Esophagus (tissue), 2 donors: Measurements from ENCODE around the gene RASGRF1. TPM values are rescaled to one million over a fixed set of nuclear protein-coding genes. Genes with fewer than 3 reads are reported as not detected.

Source experiments
- H3K27ac ChIP-seq, 2 donors: one replicate each; pipeline ENCODE4 v1.5.1; 2013; ENCODE audit warnings: low read depth in 2 of 2, mild to moderate bottlenecking in 2 of 2, inconsistent platforms in 1 of 2, low read length in 1 of 2, moderate library complexity in 1 of 2
- H3K27me3 ChIP-seq, 2 donors: one replicate each; pipeline ENCODE4 v1.6.1; 2013; ENCODE audit warnings: low read length in 2 of 2, control low read depth in 1 of 2, mild to moderate bottlenecking in 1 of 2; ENCODE audit not compliant: insufficient read depth in 2 of 2, control insufficient read depth in 1 of 2
- H3K36me3 ChIP-seq, 2 donors: one replicate each; pipeline ENCODE4 v1.6.1; 2013; ENCODE audit warnings: low read length in 1 of 2; ENCODE audit not compliant: control insufficient read depth in 2 of 2, insufficient read depth in 2 of 2
- H3K4me1 ChIP-seq, 2 donors: one replicate each; pipeline ENCODE4 v1.6.1; 2013; ENCODE audit warnings: low read length in 1 of 2; ENCODE audit not compliant: control insufficient read depth in 2 of 2, insufficient read depth in 2 of 2
- H3K4me3 ChIP-seq, 2 donors: one replicate each; pipeline ENCODE4 v1.5.1; 2013; ENCODE audit warnings: low read length in 2 of 2, mild to moderate bottlenecking in 2 of 2, low read depth in 1 of 2, moderate library complexity in 1 of 2
- H3K9me3 ChIP-seq, 2 donors: one replicate each; pipeline ENCODE4 v1.6.1; 2013; ENCODE audit warnings: mild to moderate bottlenecking in 2 of 2, low read depth in 1 of 2, low read length in 1 of 2, moderate library complexity in 1 of 2; ENCODE audit not compliant: control insufficient read depth in 2 of 2, insufficient read depth in 1 of 2
- WGBS, 2 donors: extraction: QIAGEN DNeasy Blood & Tissue Kit; methylation state at CpG; one replicate each; pipeline ENCODE4 v1.1.7; 2013; 5-methylcytosine and 5-hydroxymethylcytosine counted together
- polyA plus RNA-seq, 2 donors: library from polyadenylated mRNA; stranded (reverse); fragments of 200-250 nt; gene quantifications; one replicate each; pipeline ENCODE4 v1.2.3, GENCODE V29; 2013
- donor health status: healthy with polysubstance abuse.
- donor health status: Bipolar disorder and iron deficiency.

RASGRF1 gene
- polyA plus RNA-seq, 2 donors: 0.02 to 0.04 TPM

GRCh38 chr15:79023918-79024317 is 66.7 kb downstream of the RASGRF1 start:
- no peaks in the 10 kb centered on the region for H3K36me3 ChIP-seq
- no peak overlapping the region for H3K4me3 ChIP-seq
- H3K27me3 ChIP-seq: no peaks in the 10 kb centered on the region
- no peak overlapping the region for H3K27ac ChIP-seq
- 91 to 100% methylated on average over 1 of the region's 1 CpG for WGBS, 2 donors
- no peaks in the 10 kb centered on the region for H3K4me1 ChIP-seq
- no peaks in the 10 kb centered on the region for H3K9me3 ChIP-seq

DNA sequence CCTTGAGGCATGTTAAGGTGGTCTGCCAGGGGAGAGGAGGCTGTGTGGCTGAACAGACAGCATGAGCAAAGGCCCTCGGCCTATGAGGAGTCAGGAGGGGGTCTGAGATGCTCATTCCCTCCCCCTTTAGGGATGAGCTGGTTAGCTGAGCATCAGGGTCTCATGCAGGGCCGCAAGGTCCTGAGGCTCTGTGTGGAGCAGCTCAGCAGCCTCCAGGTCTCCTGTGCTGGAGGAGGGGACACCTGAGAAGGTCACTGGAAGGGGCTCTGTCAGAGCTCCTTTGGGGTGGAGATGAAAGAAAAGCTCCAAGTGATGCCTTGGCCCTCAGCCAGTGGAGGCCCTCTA is 67.1 kb downstream of the RASGRF1 start:
- no peak overlapping the region for H3K27ac ChIP-seq
- H3K4me3 ChIP-seq: no peak overlapping the region
- no peaks in the 10 kb centered on the region for H3K36me3 ChIP-seq
- no peaks in the 10 kb centered on the region for H3K4me1 ChIP-seq
- 47 to 79% methylated on average over 2 of the region's 2 CpGs for WGBS, 2 donors
- H3K9me3 ChIP-seq: no peaks in the 10 kb centered on the region
- no peaks in the 10 kb centered on the region for H3K27me3 ChIP-seq

DNA sequence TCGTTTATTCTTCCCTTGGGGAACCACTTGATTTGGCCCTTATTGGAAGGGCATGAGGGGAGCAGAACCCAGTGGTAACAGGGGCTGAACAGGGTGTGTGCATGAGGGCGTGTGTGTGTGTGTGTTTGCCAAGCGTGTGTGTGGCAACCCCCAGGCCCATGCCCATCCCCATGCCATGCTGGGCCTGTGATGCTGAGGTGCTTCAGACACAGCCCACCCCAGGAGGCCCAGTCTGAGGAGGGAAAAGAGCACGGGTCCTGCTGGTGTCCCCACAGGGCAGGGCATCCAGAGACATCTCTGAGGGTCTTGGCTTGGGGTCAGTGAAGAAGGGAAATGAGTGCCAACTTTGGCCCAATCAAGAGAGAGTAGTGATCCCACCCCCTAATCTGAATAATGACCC is 71.6 kb downstream of the RASGRF1 start:
- Histone ChIP-seq H3K36me3 (no peaks in the 10 kb centered on the region), H3K9me3 (no peaks in the 10 kb centered on the region), H3K27ac (no peak overlapping the region), H3K27me3 (no peaks in the 10 kb centered on the region), H3K4me1 (no peaks in the 10 kb centered on the region), H3K4me3 (no peak overlapping the region)
- 64 to 72% methylated on average over 4 of the region's 4 CpGs for WGBS, 2 donors

DNA sequence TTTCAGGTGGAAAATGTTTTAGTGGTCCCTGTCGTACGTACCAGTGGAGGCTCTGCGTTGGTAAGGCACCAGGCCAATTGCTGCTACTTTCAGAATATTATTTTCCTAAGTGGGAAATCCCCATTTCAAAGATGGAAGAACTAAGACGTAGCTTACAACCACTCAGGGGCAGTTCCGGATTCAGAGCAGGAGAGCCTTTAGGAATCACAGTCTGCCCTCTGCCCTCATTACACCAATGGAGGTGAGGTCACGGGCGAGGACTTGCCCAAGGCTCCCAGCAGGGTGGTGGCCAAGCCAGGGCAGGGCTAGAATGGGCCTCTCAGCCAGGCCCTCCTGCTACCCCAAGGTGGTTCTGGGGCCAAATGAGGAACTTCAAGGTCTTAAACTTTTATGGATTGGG is 72.6 kb downstream of the RASGRF1 start:
- no peaks in the 10 kb centered on the region for H3K9me3 ChIP-seq
- H3K36me3 ChIP-seq: no peaks in the 10 kb centered on the region
- no peaks in the 10 kb centered on the region for H3K4me1 ChIP-seq
- H3K27ac ChIP-seq: no peak overlapping the region
- H3K27me3 ChIP-seq: no peaks in the 10 kb centered on the region
- WGBS, 2 donors: 83 to 89% methylated on average over 7 of the region's 7 CpGs
- H3K4me3 ChIP-seq: no peak overlapping the region

- H3K27me3 ChIP-seq: no peaks in the 10 kb centered on the region
- no peaks in the 10 kb centered on the region for H3K36me3 ChIP-seq
- no peaks in the 10 kb centered on the region for H3K9me3 ChIP-seq
- H3K4me3 ChIP-seq: no peak overlapping the region
- no peaks in the 10 kb centered on the region for H3K4me1 ChIP-seq
- 85 to 88% methylated on average over 10 of the region's 10 CpGs for WGBS, 2 donors
- no peak overlapping the region for H3K27ac ChIP-seq
Observed at GRCh38 chr15:79016527-79017170, 73.9 kb downstream of the RASGRF1 start.

DNA sequence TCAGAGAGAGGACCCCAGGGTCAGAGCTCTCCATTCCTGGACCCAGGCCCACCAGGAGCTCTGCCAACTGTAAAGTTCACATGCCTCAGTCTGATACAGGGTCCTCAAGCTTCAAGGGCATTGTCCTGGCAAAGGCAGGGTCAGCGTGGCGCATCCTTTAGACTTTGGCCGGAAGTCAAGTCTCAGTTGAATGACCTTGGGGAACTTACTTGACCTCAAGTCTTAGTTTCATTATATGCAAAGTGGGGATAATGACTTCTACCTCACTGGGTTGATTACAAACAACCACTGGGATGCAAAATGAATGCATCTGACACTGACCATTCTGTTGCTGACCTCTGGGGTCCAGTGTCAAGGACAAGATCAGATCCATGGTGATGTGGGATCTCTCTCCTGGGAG is 75.2 kb downstream of the RASGRF1 start:
- Histone ChIP-seq H3K27me3 (no peaks in the 10 kb centered on the region), H3K4me1 (no peaks in the 10 kb centered on the region), H3K4me3 (no peak overlapping the region), H3K36me3 (no peaks in the 10 kb centered on the region), H3K27ac (no peak overlapping the region), H3K9me3 (no peaks in the 10 kb centered on the region)
- whole genome bisulfite sequencing, 2 donors: 58 to 82% methylated on average over 3 of the region's 3 CpGs

DNA sequence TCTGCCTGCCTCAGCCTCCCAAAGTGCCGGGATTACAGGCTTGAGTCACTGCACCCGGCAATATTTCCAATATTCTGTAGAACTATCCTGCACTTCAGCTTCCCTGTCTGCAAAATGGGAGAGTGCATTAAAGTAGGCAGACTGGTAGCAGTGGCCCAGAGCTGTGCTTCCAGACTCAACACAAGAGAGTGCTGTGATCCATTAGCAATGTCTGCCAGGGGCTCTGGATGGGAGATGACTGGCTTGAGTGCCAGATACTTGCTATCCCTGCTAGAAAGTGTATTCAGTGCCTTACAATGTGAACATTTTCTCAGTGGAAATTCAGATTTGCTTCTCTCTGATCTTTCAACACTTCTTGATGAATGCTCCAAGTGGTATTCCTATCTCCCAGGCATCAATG is 80.3 kb downstream of the RASGRF1 start:
- H3K4me1 ChIP-seq: no peaks in the 10 kb centered on the region
- WGBS, 2 donors: 89 to 91% methylated on average over 2 of the region's 2 CpGs
- no peaks in the 10 kb centered on the region for H3K27me3 ChIP-seq
- H3K27ac ChIP-seq: no peak overlapping the region
- no peaks in the 10 kb centered on the region for H3K36me3 ChIP-seq
- no peaks in the 10 kb centered on the region for H3K9me3 ChIP-seq
- H3K4me3 ChIP-seq: no peak overlapping the region

DNA sequence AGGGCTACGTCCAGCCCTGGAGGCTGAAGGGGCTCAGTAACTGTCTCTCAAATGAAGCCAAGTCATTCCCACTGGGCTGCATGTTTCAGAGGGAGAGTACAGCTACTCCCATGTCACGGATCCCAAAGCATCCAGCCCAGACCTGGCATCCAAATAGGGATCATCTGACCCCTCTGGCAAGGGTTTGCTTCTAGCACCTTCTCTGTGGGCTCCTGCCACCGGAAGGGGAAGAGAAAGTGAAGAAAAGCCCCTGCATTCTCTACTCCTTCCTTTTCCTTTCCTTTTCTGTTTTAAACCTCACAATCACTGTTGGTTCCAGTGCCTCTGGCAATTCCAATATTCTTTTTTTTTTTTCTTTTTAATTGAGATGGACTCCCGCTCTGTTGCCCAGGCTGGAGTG is 81.2 kb downstream of the RASGRF1 start:
- Histone ChIP-seq H3K4me3 (no peak overlapping the region), H3K9me3 (no peaks in the 10 kb centered on the region), H3K36me3 (no peaks in the 10 kb centered on the region), H3K4me1 (peaks cover 0 to 4% of the 10 kb centered on the region in 2 donors), H3K27ac (no peak overlapping the region), H3K27me3 (no peaks in the 10 kb centered on the region)
- WGBS, 2 donors: 74 to 84% methylated on average over 4 of the region's 4 CpGs

DNA sequence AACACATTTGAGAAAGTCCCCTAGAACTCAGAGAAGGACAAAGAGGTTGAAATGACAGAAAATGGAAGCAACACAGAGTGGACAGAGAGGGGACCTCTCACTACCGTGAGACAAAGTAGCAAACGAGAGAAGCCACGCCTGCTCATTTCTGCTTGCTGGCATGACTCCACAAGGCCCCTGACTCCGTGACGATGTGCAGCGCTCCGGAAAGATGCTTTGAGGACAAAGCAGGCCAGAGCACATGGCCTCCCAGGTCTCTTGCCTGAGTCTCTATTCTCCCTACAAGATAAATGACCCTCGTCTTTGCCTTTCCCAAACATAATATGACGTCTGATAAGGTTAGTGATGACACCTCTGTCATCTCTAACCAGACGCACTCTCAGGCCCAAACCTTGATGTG is 81.9 kb downstream of the RASGRF1 start:
- no peaks in the 10 kb centered on the region for H3K36me3 ChIP-seq
- no peaks in the 10 kb centered on the region for H3K27me3 ChIP-seq
- no peak overlapping the region for H3K27ac ChIP-seq
- WGBS, 2 donors: 73 to 78% methylated on average over 10 of the region's 10 CpGs
- no peak overlapping the region for H3K4me3 ChIP-seq
- H3K4me1 ChIP-seq: peaks cover 5% of the 10 kb centered on the region in 2 donors
- no peaks in the 10 kb centered on the region for H3K9me3 ChIP-seq

GRCh38 chr15:79007066-79007465 is 83.5 kb downstream of the RASGRF1 start:
- Histone ChIP-seq H3K9me3 (no peaks in the 10 kb centered on the region), H3K27ac (no peak overlapping the region), H3K36me3 (no peaks in the 10 kb centered on the region), H3K4me3 (no peak overlapping the region), H3K27me3 (no peaks in the 10 kb centered on the region), H3K4me1 (peaks cover 5% of the 10 kb centered on the region in 2 donors)
- WGBS, 2 donors: 50 to 60% methylated on average over 3 of the region's 3 CpGs
